ENCODE results near the gene DGKD.
"Not testable (repeated sequence)": the region's sequence is repeated elsewhere in the genome, so short reads cannot be mapped to it uniquely, and the experiment has no call there.

DGKD gene

GRCh38 chr2:233373316-233373715 is 19.0 kb downstream of the DGKD start:
- Histone ChIP-seq H3K4me3 (ENCODE audit: low read length in 2 of 2) (no peak overlapping the region), H3K27me3 (ENCODE audit: control insufficient read depth in 1 of 2, insufficient read depth in 2 of 2, low read length in 2 of 2) (no peaks in the 10 kb centered on the region), H3K9ac (ENCODE audit: low read length in 2 of 2) (no peak overlapping the region), H3K9me3 (ENCODE audit: control insufficient read depth in 2 of 2, low read length in 2 of 2) (no peaks in the 10 kb centered on the region), H3K36me3 (ENCODE audit: control insufficient read depth in 2 of 2, insufficient read depth in 2 of 2, low read length in 2 of 2) (peaks cover 0 to 2% of the 10 kb centered on the region in 2 donors), H3K4me1 (ENCODE audit: control insufficient read depth, insufficient read depth, low read length) (peaks cover 6% of the 10 kb centered on the region), H3K27ac (ENCODE audit: low read length) (no peak overlapping the region)

- not testable (repeated sequence) for H3K27me3 ChIP-seq (ENCODE audit: control insufficient read depth in 1 of 2, insufficient read depth in 2 of 2, low read length in 2 of 2); H3K9ac ChIP-seq (ENCODE audit: low read length in 2 of 2); H3K27ac ChIP-seq (ENCODE audit: low read length)
These were observed 20.5 kb downstream of the DGKD start for GRCh38 chr2:233374776-233375175.

GRCh38 chr2:233375490-233376314 is 21.4 kb downstream of the DGKD start:
- Histone ChIP-seq H3K27ac (ENCODE audit: low read length) (no peak overlapping the region), H3K36me3 (ENCODE audit: control insufficient read depth in 2 of 2, insufficient read depth in 2 of 2, low read length in 2 of 2) (peaks cover 0 to 2% of the 10 kb centered on the region in 2 donors), H3K4me3 (ENCODE audit: low read length in 2 of 2) (no peak overlapping the region), H3K27me3 (ENCODE audit: control insufficient read depth in 1 of 2, insufficient read depth in 2 of 2, low read length in 2 of 2) (no peaks in the 10 kb centered on the region), H3K9ac (ENCODE audit: low read length in 2 of 2) (no peak overlapping the region), H3K9me3 (ENCODE audit: control insufficient read depth in 2 of 2, low read length in 2 of 2) (no peaks in the 10 kb centered on the region), H3K4me1 (ENCODE audit: control insufficient read depth, insufficient read depth, low read length) (no peaks in the 10 kb centered on the region)

More at GRCh38 chr2:233374776-233375175, 20.5 kb downstream of the DGKD start:
- H3K36me3 ChIP-seq (ENCODE audit: control insufficient read depth in 2 of 2, insufficient read depth in 2 of 2, low read length in 2 of 2); H3K9me3 ChIP-seq (ENCODE audit: control insufficient read depth in 2 of 2, low read length in 2 of 2); H3K4me3 ChIP-seq (ENCODE audit: low read length in 2 of 2); H3K4me1 ChIP-seq (ENCODE audit: control insufficient read depth, insufficient read depth, low read length): not testable (repeated sequence)

DNA sequence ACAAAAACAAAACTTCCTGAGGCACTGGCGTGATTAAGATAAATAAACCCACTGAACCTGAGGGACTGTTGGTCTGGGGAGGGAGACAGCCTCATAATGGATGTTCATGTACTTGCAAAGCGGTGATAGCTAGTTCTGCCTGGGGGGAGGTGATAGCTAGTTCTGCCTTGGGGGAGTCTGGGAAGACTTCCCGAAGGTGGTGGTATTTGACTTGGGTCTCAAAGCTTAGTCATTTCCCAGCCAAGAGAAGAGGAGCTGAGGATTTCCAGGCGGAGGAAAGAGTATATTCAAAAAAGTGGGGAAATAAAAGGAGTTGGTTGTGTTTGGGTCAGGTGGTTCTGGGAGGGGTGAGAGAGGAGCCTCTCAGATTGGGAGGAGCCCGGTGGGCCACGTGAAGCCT is 24.7 kb downstream of the DGKD start:
- H3K36me3 ChIP-seq (ENCODE audit: control insufficient read depth in 2 of 2, insufficient read depth in 2 of 2, low read length in 2 of 2), result no peaks in the 10 kb centered on the region
- H3K4me1 ChIP-seq (ENCODE audit: control insufficient read depth, insufficient read depth, low read length), result peaks cover 1% of the 10 kb centered on the region
- H3K27ac ChIP-seq (ENCODE audit: low read length), result no peak overlapping the region

DNA sequence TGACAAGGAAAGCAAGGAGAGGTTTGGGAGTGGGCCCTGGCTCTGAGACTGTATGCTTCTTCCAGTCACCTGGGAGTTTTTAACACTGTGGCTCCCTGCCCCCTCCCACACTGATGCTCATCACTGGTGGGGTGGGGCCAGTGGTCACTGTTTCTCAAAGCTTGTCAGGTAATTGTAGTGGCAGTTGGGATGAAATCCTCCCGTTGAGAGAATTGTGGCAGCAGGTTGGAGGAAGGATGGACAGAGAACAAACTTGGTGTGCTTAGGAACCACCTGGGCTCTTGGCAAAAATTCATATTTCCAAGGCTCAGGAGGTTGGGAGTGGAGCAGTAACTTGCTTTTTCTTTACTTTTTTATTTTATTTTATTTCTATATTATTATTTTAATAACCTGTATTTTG is 25.1 kb downstream of the DGKD start:
- no peaks in the 10 kb centered on the region for H3K36me3 ChIP-seq (ENCODE audit: control insufficient read depth in 2 of 2, insufficient read depth in 2 of 2, low read length in 2 of 2)
- H3K27me3 ChIP-seq (ENCODE audit: control insufficient read depth in 1 of 2, insufficient read depth in 2 of 2, low read length in 2 of 2), result no peaks in the 10 kb centered on the region
- no peaks in the 10 kb centered on the region for H3K9me3 ChIP-seq (ENCODE audit: control insufficient read depth in 2 of 2, low read length in 2 of 2)
- peaks cover 5% of the 10 kb centered on the region for H3K4me1 ChIP-seq (ENCODE audit: control insufficient read depth, insufficient read depth, low read length)
- H3K27ac ChIP-seq (ENCODE audit: low read length), result no peak overlapping the region
- H3K9ac ChIP-seq (ENCODE audit: low read length in 2 of 2), result no peak overlapping the region
- H3K4me3 ChIP-seq (ENCODE audit: low read length in 2 of 2), result no peak overlapping the region

More for the DNA sequence above, 24.7 kb downstream of the DGKD start:
- H3K27me3 ChIP-seq (ENCODE audit: control insufficient read depth in 1 of 2, insufficient read depth in 2 of 2, low read length in 2 of 2), result no peaks in the 10 kb centered on the region
- H3K9ac ChIP-seq (ENCODE audit: low read length in 2 of 2), result no peak overlapping the region
- no peaks in the 10 kb centered on the region for H3K9me3 ChIP-seq (ENCODE audit: control insufficient read depth in 2 of 2, low read length in 2 of 2)
- H3K4me3 ChIP-seq (ENCODE audit: low read length in 2 of 2), result no peak overlapping the region

DNA sequence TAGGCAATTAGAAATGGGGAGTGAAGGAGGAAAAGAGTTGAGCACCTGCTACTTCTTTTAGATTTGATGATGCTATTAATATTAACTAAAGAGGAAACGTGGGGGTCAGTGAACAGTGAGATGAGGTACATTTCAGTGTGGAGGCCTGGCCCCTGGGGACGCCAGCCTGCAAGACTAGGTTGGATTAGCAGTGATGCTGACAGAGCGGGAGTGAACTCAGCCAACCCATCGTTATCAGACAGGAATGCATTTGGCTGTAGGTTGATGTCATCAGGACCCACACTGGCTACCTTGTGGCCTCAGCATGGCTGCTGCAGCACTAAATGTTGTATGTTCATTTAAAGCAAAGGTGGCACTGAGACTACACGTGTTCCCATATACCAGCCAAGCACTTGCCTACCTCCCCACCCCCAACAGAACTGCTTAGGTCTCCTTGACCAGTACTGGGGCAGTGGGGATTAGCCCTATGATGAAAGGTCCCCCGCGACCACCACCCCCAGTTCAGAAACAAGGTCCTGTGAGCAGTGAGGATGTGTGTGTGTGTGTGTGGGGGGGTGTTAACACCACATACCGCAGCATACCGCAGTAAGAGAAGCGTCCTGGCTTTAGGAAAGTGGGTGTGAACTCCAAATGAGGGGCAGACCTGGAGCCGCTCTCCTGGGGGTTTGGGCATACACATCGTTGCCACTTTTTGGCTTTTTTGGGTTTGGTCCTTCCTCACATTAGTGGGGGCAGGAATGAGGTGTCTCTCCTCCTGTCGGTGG is 26.0 kb downstream of the DGKD start:
- H3K9me3 ChIP-seq (ENCODE audit: control insufficient read depth in 2 of 2, low read length in 2 of 2), result no peaks in the 10 kb centered on the region
- no peaks in the 10 kb centered on the region for H3K27me3 ChIP-seq (ENCODE audit: control insufficient read depth in 1 of 2, insufficient read depth in 2 of 2, low read length in 2 of 2)
- H3K4me1 ChIP-seq (ENCODE audit: control insufficient read depth, insufficient read depth, low read length), result peaks cover 13% of the 10 kb centered on the region
- H3K27ac ChIP-seq (ENCODE audit: low read length), result no peak overlapping the region
- H3K9ac ChIP-seq (ENCODE audit: low read length in 2 of 2), result no peak overlapping the region
- no peaks in the 10 kb centered on the region for H3K36me3 ChIP-seq (ENCODE audit: control insufficient read depth in 2 of 2, insufficient read depth in 2 of 2, low read length in 2 of 2)
- H3K4me3 ChIP-seq (ENCODE audit: low read length in 2 of 2), result no peak overlapping the region

- Histone ChIP-seq H3K27me3 (ENCODE audit: control insufficient read depth in 1 of 2, insufficient read depth in 2 of 2, low read length in 2 of 2) (no peaks in the 10 kb centered on the region), H3K27ac (ENCODE audit: low read length) (no peak overlapping the region), H3K4me3 (ENCODE audit: low read length in 2 of 2) (no peak overlapping the region)
These were observed 26.8 kb downstream of the DGKD start for GRCh38 chr2:233380995-233381637.

GRCh38 chr2:233381638-233381995 is 27.3 kb downstream of the DGKD start:
- peaks cover 26% of the 10 kb centered on the region for H3K4me1 ChIP-seq (ENCODE audit: control insufficient read depth, insufficient read depth, low read length)
- no peak overlapping the region for H3K4me3 ChIP-seq (ENCODE audit: low read length in 2 of 2)
- no peaks in the 10 kb centered on the region for H3K9me3 ChIP-seq (ENCODE audit: control insufficient read depth in 2 of 2, low read length in 2 of 2)
- no peaks in the 10 kb centered on the region for H3K36me3 ChIP-seq (ENCODE audit: control insufficient read depth in 2 of 2, insufficient read depth in 2 of 2, low read length in 2 of 2)
- no peak overlapping the region for H3K27ac ChIP-seq (ENCODE audit: low read length)
- H3K27me3 ChIP-seq (ENCODE audit: control insufficient read depth in 1 of 2, insufficient read depth in 2 of 2, low read length in 2 of 2), result no peaks in the 10 kb centered on the region
- H3K9ac ChIP-seq (ENCODE audit: low read length in 2 of 2), result no peak overlapping the region

More at GRCh38 chr2:233380995-233381637, 26.8 kb downstream of the DGKD start:
- Histone ChIP-seq H3K36me3 (ENCODE audit: control insufficient read depth in 2 of 2, insufficient read depth in 2 of 2, low read length in 2 of 2) (no peaks in the 10 kb centered on the region), H3K9me3 (ENCODE audit: control insufficient read depth in 2 of 2, low read length in 2 of 2) (no peaks in the 10 kb centered on the region), H3K4me1 (ENCODE audit: control insufficient read depth, insufficient read depth, low read length) (peaks cover 21% of the 10 kb centered on the region), H3K9ac (ENCODE audit: low read length in 2 of 2) (no peak overlapping the region)

DNA sequence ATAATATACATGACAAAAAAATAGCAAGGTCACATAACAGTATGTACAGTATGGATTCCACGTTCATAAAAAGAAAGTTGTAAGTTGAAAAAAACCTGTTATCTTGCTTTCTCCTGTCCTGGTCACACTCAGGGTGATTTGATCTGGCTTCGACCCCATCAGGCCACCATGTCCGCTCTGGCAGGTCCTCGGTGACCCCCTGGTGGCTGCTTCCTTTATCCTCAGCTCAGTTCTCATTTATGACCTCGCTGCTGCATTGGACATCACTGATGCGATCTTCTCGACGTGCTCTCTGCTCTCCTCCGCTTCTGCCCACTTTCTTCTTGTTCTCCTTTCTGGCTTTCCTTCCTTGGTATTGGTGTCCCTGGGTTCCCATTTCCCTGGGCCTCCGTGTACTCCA is 29.7 kb downstream of the DGKD start:
- H3K27ac ChIP-seq (ENCODE audit: low read length), result peak overlapping the region; percentile 99
- no peaks in the 10 kb centered on the region for H3K36me3 ChIP-seq (ENCODE audit: control insufficient read depth in 2 of 2, insufficient read depth in 2 of 2, low read length in 2 of 2)
- peaks cover 44% of the 10 kb centered on the region for H3K4me1 ChIP-seq (ENCODE audit: control insufficient read depth, insufficient read depth, low read length)
- H3K27me3 ChIP-seq (ENCODE audit: control insufficient read depth in 1 of 2, insufficient read depth in 2 of 2, low read length in 2 of 2), result no peaks in the 10 kb centered on the region
- H3K9me3 ChIP-seq (ENCODE audit: control insufficient read depth in 2 of 2, low read length in 2 of 2), result no peaks in the 10 kb centered on the region
- H3K9ac ChIP-seq (ENCODE audit: low read length in 2 of 2), result no peak overlapping the region
- H3K4me3 ChIP-seq (ENCODE audit: low read length in 2 of 2), result no peak overlapping the region

DNA sequence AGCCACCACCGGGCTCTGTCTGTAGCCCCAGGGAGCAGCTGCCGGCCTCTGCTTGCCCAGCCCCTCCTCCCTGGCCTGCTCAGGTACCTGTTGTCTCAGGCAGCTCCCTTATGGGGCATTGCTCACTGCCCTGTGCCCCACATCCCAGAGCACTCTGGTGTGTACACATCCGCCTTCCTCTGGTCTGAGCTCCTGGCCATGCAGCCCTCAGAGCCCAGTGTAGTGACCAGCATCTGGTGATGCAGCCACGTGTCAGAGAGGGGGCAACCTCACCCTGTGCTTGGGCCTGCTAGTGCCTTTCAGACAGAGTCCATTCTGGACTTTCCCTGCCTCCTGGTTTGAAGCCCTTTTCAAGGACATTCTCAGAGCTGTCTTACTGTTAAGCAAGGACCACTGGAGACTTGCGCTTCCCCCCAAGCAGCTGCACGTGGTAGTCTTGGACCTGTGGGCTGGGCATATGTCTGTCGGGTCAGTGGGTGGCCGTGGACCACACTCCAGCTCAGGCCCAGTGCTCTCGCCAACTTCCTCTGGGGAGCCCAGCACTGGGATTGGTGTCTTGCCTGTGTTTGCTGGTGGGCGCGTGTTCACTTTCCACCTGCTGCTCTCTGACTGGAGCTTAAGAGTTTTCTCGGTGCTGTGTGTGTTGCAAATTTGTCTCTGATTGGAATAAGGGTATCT is 30.7 kb downstream of the DGKD start:
- Histone ChIP-seq H3K9me3 (ENCODE audit: control insufficient read depth in 2 of 2, low read length in 2 of 2) (no peaks in the 10 kb centered on the region), H3K9ac (ENCODE audit: low read length in 2 of 2) (no peak overlapping the region), H3K27ac (ENCODE audit: low read length) (peak overlapping the region; percentile 99), H3K4me3 (ENCODE audit: low read length in 2 of 2) (no peak overlapping the region), H3K36me3 (ENCODE audit: control insufficient read depth in 2 of 2, insufficient read depth in 2 of 2, low read length in 2 of 2) (no peaks in the 10 kb centered on the region), H3K27me3 (ENCODE audit: control insufficient read depth in 1 of 2, insufficient read depth in 2 of 2, low read length in 2 of 2) (no peaks in the 10 kb centered on the region), H3K4me1 (ENCODE audit: control insufficient read depth, insufficient read depth, low read length) (peaks cover 44% of the 10 kb centered on the region)
